ENCODE data around the gene GMIP.

GMIP gene

GRCh38 chr19:19602136-19602712 is 41.2 kb downstream of the GMIP start:
- no peak for DNase-seq

- DNase-seq, result no peak
Measured at GRCh38 chr19:19600793-19601330, 42.6 kb downstream of the GMIP start.

GRCh38 chr19:19598728-19599451 is 44.6 kb downstream of the GMIP start:
- peak; percentile 39 for DNase-seq

GRCh38 chr19:19597809-19598306 is 45.6 kb downstream of the GMIP start:
- DNase-seq, result no peak

- DNase-seq, result no peak
Measured at GRCh38 chr19:19595171-19595701, 48.2 kb downstream of the GMIP start.

GRCh38 chr19:19594381-19594780 is 49.1 kb downstream of the GMIP start:
- no peak for DNase-seq

- no peak for DNase-seq
Measured at GRCh38 chr19:19592690-19593089, 50.8 kb downstream of the GMIP start.

GRCh38 chr19:19591133-19591825 is 52.2 kb downstream of the GMIP start:
- DNase-seq, result peak; percentile 52

- no peak for DNase-seq
Measured at GRCh38 chr19:19588546-19588945, 54.9 kb downstream of the GMIP start.

GRCh38 chr19:19587771-19588170 is 55.7 kb downstream of the GMIP start:
- DNase-seq, result no peak

GRCh38 chr19:19584356-19584755 is 59.1 kb downstream of the GMIP start:
- DNase-seq, result no peak

- no peak for DNase-seq
Measured at GRCh38 chr19:19582471-19582870, 61.0 kb downstream of the GMIP start.

- DNase-seq, result no peak
Measured at GRCh38 chr19:19581391-19581790, 62.1 kb downstream of the GMIP start.

GRCh38 chr19:19580418-19580817 is 63.0 kb downstream of the GMIP start:
- no peak for DNase-seq

GRCh38 chr19:19579533-19580361 is 63.7 kb downstream of the GMIP start:
- no peak for DNase-seq

Data from stimulated activated CD4-positive, alpha-beta T cell treated with anti-CD3 and anti-CD28 coated beads, Interleukin-12 subunit alpha, Interleukin-12 subunit beta, amount 100 ng/mL, for 4 hours (primary cell).